Esophagus (tissue), 2 donors: ENCODE data around the gene IL10RB. TPM values are rescaled to one million over a fixed set of nuclear protein-coding genes. Genes with fewer than 3 reads are reported as not detected.
"Not testable (repeated sequence)": the region's sequence is repeated elsewhere in the genome, so short reads cannot be mapped to it uniquely, and the experiment has no call there.

Source experiments
- H3K27ac ChIP-seq, 2 donors: one replicate each; pipeline ENCODE4 v1.5.1; 2013; ENCODE audit warnings: low read depth in 2 of 2, mild to moderate bottlenecking in 2 of 2, inconsistent platforms in 1 of 2, low read length in 1 of 2, moderate library complexity in 1 of 2
- H3K27me3 ChIP-seq, 2 donors: one replicate each; pipeline ENCODE4 v1.6.1; 2013; ENCODE audit warnings: low read length in 2 of 2, control low read depth in 1 of 2, mild to moderate bottlenecking in 1 of 2; ENCODE audit not compliant: insufficient read depth in 2 of 2, control insufficient read depth in 1 of 2
- H3K36me3 ChIP-seq, 2 donors: one replicate each; pipeline ENCODE4 v1.6.1; 2013; ENCODE audit warnings: low read length in 1 of 2; ENCODE audit not compliant: control insufficient read depth in 2 of 2, insufficient read depth in 2 of 2
- H3K4me1 ChIP-seq, 2 donors: one replicate each; pipeline ENCODE4 v1.6.1; 2013; ENCODE audit warnings: low read length in 1 of 2; ENCODE audit not compliant: control insufficient read depth in 2 of 2, insufficient read depth in 2 of 2
- H3K4me3 ChIP-seq, 2 donors: one replicate each; pipeline ENCODE4 v1.5.1; 2013; ENCODE audit warnings: low read length in 2 of 2, mild to moderate bottlenecking in 2 of 2, low read depth in 1 of 2, moderate library complexity in 1 of 2
- H3K9me3 ChIP-seq, 2 donors: one replicate each; pipeline ENCODE4 v1.6.1; 2013; ENCODE audit warnings: mild to moderate bottlenecking in 2 of 2, low read depth in 1 of 2, low read length in 1 of 2, moderate library complexity in 1 of 2; ENCODE audit not compliant: control insufficient read depth in 2 of 2, insufficient read depth in 1 of 2
- WGBS, 2 donors: extraction: QIAGEN DNeasy Blood & Tissue Kit; methylation state at CpG; one replicate each; pipeline ENCODE4 v1.1.7; 2013; 5-methylcytosine and 5-hydroxymethylcytosine counted together
- polyA plus RNA-seq, 2 donors: library from polyadenylated mRNA; stranded (reverse); fragments of 200-250 nt; gene quantifications; one replicate each; pipeline ENCODE4 v1.2.3, GENCODE V29; 2013
- donor health status: healthy with polysubstance abuse.
- donor health status: Bipolar disorder and iron deficiency.

Gene IL10RB
- polyA plus RNA-seq, 2 donors: 22.9 to 23.9 TPM

DNA sequence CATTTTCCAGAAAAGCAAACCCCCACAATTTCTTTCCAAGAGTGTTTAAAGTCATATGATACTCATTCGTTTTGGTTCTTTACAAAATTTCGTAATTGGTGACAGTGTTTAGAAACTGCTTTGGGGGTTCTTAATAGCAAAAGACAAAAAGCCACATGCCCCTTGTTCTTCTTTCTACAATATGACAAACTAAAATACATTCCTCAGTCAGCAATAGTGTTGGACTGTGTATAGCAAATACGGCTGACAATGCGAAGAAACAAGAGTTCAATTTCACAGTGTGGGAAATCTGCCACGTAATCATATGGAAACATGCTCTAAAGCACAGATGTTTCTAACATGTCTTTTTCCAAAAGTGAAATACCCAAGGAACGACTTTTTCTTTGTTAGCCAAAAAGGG is 51.0 kb downstream of the IL10RB start:
- Histone ChIP-seq H3K36me3 (no peaks in the 10 kb centered on the region), H3K9me3 (no peaks in the 10 kb centered on the region), H3K27ac (no peak overlapping the region), H3K4me3 (no peak overlapping the region), H3K27me3 (no peaks in the 10 kb centered on the region), H3K4me1 (no peaks in the 10 kb centered on the region)
- WGBS, 2 donors: 50 to 53% methylated on average over 6 of the region's 6 CpGs

DNA sequence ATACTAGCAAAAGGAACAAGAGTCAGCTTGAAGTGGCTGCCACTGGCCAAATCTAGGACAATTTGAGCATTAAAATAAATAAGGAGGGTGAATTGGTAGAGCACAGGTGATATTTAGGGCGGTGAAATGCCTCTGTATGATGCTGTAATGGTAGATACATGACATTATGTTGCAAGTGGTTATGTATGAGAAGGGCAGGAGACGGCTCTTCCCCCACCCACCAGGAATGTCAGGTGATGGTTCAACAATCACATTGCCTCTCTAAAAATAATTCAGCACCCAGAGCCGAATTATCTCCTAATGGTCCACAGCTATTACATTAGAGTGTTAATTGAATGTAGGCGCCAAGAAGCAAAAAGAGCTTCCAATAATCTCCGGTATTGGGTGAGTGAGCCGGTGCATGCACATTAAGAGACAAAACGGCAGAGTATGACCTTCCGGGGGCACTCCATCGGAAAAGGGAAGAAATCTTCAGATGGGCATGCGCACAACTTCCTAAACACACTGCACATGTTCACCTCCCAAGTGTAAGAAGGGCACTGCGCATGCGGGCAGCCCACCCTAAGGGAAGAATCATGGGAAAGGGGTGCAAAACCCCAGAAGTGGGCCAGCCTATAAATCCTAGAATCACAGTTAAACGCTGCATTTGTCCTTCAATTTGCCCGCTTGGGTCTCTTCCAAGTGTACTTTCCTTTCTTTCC is 51.8 kb downstream of the IL10RB start:
- 85% methylated on average over 14 of the region's 14 CpGs for WGBS, 2 donors
- H3K27ac ChIP-seq: no peak overlapping the region
- no peak overlapping the region for H3K4me3 ChIP-seq
- H3K36me3 ChIP-seq: no peaks in the 10 kb centered on the region
- no peaks in the 10 kb centered on the region for H3K4me1 ChIP-seq
- H3K27me3 ChIP-seq: no peaks in the 10 kb centered on the region
- H3K9me3 ChIP-seq: no peaks in the 10 kb centered on the region

DNA sequence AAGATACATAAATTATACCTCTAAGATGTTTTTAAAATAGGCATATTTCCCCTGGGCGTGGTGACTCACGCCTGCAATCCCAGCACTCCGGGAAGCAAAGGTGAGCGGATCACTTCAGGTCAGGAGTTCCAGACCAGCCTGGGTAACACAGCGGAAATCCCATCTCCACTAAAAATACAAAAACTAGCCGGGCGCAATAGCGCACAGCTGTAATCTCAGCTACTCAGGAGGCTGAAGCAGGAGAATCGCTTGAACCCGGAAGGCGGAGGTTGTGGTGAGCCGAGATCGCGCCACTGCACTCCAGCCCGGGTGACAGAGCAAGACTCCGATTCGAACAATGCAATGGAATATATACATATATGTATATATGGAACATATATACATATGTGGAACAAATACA is 54.8 kb downstream of the IL10RB start:
- not testable (repeated sequence) for H3K4me1 ChIP-seq, H3K4me3 ChIP-seq, H3K27me3 ChIP-seq, H3K36me3 ChIP-seq, H3K27ac ChIP-seq, H3K9me3 ChIP-seq
- WGBS, 2 donors: 82 to 83% methylated on average over 17 of the region's 17 CpGs

DNA sequence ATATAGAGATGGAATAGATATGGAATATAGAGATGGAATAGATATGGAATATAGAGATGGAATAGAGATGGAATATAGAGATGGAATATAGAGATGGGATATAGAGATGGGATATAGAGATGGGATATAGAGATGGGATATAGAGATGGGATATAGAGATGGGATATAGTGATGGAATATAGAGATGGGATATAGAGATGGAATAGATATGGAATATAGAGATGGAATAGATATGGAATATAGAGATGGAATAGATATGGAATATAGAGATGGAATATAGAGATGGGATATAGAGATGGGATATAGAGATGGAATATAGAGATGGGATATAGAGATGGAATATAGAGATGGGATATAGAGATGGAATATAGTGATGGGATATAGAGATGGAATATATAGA is 57.4 kb downstream of the IL10RB start:
- H3K36me3 ChIP-seq, H3K4me3 ChIP-seq, H3K27ac ChIP-seq, H3K9me3 ChIP-seq, H3K4me1 ChIP-seq, H3K27me3 ChIP-seq: not testable (repeated sequence)

DNA sequence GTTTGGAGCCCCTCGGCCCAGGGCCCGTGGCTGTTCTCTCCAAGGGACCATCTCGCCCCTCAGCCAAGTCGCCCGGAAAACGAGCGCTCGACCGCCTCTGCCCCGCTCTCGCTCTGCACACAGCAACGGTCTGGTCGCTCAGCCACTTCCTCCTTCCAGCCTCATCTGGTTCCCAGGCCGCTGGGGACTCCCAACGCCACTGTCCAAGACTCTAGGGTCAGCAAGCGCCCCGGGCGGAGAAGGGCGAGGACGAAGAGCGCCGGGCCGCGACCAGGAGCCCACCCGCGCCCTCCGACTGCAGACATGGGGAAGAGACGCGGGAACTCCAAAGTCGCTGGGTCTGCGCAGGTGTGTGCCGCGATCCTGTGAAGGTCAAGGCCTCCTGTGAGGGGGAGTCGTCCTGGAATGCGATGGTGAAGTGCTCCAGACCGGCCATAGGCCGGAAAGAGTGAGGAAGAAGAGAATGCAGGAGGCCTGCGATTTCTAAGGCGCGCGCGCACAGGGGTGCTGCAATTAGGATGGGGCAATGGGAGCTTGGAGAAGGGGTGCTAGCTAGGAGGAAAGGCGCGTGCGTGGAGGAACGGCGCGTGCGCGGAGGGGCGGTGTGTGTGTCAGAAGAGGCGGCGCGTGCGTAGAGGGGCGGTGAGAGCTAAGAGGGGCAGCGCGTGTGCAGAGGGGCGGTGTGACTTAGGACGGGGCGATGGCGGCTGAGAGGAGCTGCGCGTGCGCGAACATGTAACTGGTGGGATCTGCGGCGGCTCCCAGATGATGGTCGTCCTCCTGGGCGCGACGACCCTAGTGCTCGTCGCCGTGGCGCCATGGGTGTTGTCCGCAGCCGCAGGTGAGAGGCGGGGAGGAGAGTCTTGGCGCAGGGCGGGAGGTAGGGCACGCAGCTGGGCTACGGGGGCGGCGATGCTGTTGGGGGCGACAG is 58.4 kb downstream of the IL10RB start, which contains the start of gene IFNAR1:
IFNAR1 (plus strand) TSS at position 680 of the 931 bp plus-strand sequence; CDS start at position 766, 86 bp downstream.
- H3K27me3 ChIP-seq: no peaks in the 10 kb centered on the region
- H3K4me3 ChIP-seq: peak within 1 kb of the TSS; percentile 90 to 94
- H3K9me3 ChIP-seq: no peaks in the 10 kb centered on the region
- H3K27ac ChIP-seq: peak within 1 kb of the TSS; percentile 93 to 99
- H3K4me1 ChIP-seq: peaks cover 0 to 2% of the 10 kb centered on the region in 2 donors
- 0% methylated on average over 84 to 86 of the region's 86 CpGs for WGBS, 2 donors
- H3K36me3 ChIP-seq: no peaks in the 10 kb centered on the region

DNA sequence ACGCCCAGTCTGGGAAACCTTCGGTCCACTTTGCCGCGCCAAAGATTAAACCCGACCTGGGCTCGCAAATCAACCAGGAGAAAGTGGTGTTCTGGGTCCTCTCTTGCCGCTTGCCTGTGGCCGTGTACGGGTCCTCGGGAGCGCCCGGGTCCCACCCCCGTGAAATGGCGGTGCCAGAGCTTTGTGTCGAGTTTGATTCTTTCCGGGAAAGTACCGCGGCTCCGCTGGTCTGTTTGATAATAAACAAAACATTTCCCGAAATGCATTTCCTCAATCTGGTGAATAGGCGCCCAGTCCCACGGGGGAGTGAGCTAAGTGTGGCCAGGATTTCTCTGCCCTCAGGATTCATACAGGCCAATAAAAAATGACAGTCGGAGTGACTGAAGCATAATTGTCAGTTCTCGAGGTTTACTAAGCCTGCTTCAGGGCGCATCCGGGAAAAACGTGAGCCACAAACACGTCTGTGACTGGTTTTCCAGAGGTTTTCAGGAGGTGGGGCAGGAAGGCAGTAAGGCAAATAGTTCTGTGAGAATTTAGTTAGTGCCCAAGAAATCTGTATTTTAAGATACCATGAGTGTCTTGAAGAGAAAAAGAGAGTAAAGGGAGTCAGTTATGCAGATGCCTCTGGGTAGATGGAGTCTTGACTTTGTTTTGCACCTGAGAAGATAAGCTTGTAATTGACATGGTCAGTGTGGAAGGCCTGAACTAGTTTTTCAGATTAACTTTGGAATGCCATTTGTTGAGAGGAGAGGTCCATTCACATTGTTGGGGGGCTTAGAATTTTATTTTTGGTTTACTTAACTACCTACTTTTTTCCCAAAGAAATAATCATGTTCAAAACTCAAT is 59.3 kb downstream of the IL10RB start:
- H3K4me3 ChIP-seq: peak overlapping the region; percentile 90 to 94
- H3K27me3 ChIP-seq: no peaks in the 10 kb centered on the region
- peaks cover 0 to 2% of the 10 kb centered on the region in 2 donors for H3K4me1 ChIP-seq
- peak overlapping the region; percentile 93 to 99 for H3K27ac ChIP-seq
- H3K9me3 ChIP-seq: no peaks in the 10 kb centered on the region
- H3K36me3 ChIP-seq: no peaks in the 10 kb centered on the region
- 0% methylated on average over 28 of the region's 28 CpGs for WGBS, 2 donors

DNA sequence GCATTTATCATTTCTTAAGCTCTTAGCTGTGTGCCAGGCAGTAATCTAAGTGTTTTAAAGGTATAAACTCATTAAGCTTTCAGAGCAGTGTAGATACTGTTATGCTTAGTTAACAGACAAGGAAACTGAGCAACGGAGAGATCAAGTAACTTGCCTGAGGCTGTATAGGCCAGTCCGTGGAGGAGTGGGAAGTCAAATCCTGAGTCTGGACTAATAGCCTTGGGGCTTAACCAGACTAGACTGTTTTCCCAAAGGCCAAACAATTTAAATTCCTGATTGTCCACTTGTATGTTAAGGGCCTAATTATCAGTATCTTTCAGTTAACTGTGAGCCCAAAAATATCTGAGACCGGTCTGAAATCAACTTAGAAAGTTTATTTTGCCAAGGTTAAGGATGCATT is 61.2 kb downstream of the IL10RB start:
- no peaks in the 10 kb centered on the region for H3K9me3 ChIP-seq
- H3K36me3 ChIP-seq: peaks cover 0 to 8% of the 10 kb centered on the region in 2 donors
- H3K27ac ChIP-seq: no peak overlapping the region
- H3K4me3 ChIP-seq: no peak overlapping the region
- 74 to 76% methylated on average over 3 of the region's 3 CpGs for WGBS, 2 donors
- H3K27me3 ChIP-seq: no peaks in the 10 kb centered on the region
- H3K4me1 ChIP-seq: peaks cover 7% of the 10 kb centered on the region in 2 donors

DNA sequence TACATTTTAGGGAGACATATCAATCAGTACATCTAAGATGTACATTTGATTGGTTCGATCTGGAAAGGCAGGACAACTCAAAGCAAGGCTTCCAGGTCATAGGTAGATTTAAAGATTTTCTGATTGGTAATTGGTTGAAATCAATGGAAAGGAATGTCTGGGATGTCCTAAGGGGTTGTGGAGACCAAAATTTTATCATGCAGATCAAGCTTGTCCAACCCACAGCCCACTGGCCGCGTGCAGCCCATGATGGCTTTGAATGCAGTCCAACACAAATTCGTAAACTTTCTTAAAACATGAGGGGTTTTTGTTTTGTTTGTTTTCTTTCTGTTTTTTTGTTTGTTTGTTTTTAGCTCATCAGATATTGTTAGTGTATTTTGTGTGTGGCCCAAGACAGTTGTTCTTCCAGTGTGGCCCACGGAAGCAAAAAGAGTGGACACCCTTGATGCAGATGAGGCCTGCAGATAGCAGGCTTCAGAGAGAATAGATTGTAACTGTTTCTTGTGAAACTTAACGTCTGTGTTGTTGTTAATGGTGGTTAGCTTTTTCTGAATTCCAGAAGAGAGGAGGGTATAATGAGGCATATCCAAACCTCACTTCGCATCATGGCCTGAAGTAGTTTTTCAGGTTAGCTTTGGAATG is 61.7 kb downstream of the IL10RB start:
- Histone ChIP-seq H3K36me3 (peaks cover 0 to 8% of the 10 kb centered on the region in 2 donors), H3K4me1 (peaks cover 7% of the 10 kb centered on the region in 2 donors), H3K27me3 (no peaks in the 10 kb centered on the region), H3K27ac (no peak overlapping the region), H3K4me3 (no peak overlapping the region), H3K9me3 (no peaks in the 10 kb centered on the region)
- WGBS, 2 donors: 92 to 93% methylated on average over 7 of the region's 7 CpGs

DNA sequence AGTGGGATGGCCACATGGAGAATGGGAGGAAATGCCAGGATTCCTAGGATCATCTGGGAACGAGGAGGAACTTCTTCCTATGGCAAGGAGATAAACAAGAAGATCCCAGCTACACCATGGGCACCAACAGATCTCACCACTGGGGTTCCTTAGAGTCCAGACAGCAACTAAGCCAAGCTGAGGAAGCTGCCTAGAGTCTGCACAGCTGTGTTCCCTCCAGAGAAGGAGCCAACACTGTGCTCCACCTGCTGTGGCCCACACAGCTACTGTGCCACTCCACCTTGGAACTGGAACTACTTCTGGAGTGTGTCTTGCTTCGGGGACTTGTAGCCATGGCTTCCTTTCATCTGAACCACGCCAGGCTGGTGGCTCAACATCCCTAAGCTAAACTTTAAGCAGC is 64.6 kb downstream of the IL10RB start:
- Histone ChIP-seq H3K4me1 (peaks cover 7% of the 10 kb centered on the region in 2 donors), H3K4me3 (no peak overlapping the region), H3K9me3 (no peaks in the 10 kb centered on the region), H3K36me3 (peaks cover 0 to 8% of the 10 kb centered on the region in 2 donors), H3K27me3 (no peaks in the 10 kb centered on the region), H3K27ac (no peak overlapping the region)
- WGBS, 2 donors: 92 to 94% methylated on average over 3 of the region's 3 CpGs
